ENCODE measurements around the gene SRPK1. TPM values are rescaled to one million over a fixed set of nuclear protein-coding genes. Genes with fewer than 3 reads are reported as not detected.

The SRPK1 gene
- total and polyA plus RNA-seq, 2 of the 13 experiments (the other 11 are each of a cell fraction or from before 2014, with no cell fraction given) = 56.4 to 142 TPM

DNA sequence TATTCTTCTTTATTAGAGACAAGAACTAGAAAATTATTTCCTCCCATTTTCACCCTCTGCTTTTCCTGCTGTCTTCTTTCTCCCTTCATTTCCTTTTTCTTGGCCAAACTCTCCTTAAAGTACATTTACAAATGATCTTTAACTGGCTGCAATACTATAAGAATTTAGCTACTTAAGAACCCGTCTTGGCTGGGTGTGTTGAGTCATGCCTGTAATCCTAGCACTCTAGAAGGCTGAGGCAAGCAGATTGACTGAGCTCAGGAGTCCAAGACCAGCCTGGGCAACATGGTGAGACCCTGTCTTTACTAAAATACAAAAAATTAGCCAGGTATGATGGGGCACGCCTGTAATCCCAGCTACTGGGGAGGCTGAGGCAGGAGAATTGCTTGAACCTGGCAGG is 39.3 kb upstream of the SRPK1 start (continued):
- TF ChIP-seq, protein P1, sequence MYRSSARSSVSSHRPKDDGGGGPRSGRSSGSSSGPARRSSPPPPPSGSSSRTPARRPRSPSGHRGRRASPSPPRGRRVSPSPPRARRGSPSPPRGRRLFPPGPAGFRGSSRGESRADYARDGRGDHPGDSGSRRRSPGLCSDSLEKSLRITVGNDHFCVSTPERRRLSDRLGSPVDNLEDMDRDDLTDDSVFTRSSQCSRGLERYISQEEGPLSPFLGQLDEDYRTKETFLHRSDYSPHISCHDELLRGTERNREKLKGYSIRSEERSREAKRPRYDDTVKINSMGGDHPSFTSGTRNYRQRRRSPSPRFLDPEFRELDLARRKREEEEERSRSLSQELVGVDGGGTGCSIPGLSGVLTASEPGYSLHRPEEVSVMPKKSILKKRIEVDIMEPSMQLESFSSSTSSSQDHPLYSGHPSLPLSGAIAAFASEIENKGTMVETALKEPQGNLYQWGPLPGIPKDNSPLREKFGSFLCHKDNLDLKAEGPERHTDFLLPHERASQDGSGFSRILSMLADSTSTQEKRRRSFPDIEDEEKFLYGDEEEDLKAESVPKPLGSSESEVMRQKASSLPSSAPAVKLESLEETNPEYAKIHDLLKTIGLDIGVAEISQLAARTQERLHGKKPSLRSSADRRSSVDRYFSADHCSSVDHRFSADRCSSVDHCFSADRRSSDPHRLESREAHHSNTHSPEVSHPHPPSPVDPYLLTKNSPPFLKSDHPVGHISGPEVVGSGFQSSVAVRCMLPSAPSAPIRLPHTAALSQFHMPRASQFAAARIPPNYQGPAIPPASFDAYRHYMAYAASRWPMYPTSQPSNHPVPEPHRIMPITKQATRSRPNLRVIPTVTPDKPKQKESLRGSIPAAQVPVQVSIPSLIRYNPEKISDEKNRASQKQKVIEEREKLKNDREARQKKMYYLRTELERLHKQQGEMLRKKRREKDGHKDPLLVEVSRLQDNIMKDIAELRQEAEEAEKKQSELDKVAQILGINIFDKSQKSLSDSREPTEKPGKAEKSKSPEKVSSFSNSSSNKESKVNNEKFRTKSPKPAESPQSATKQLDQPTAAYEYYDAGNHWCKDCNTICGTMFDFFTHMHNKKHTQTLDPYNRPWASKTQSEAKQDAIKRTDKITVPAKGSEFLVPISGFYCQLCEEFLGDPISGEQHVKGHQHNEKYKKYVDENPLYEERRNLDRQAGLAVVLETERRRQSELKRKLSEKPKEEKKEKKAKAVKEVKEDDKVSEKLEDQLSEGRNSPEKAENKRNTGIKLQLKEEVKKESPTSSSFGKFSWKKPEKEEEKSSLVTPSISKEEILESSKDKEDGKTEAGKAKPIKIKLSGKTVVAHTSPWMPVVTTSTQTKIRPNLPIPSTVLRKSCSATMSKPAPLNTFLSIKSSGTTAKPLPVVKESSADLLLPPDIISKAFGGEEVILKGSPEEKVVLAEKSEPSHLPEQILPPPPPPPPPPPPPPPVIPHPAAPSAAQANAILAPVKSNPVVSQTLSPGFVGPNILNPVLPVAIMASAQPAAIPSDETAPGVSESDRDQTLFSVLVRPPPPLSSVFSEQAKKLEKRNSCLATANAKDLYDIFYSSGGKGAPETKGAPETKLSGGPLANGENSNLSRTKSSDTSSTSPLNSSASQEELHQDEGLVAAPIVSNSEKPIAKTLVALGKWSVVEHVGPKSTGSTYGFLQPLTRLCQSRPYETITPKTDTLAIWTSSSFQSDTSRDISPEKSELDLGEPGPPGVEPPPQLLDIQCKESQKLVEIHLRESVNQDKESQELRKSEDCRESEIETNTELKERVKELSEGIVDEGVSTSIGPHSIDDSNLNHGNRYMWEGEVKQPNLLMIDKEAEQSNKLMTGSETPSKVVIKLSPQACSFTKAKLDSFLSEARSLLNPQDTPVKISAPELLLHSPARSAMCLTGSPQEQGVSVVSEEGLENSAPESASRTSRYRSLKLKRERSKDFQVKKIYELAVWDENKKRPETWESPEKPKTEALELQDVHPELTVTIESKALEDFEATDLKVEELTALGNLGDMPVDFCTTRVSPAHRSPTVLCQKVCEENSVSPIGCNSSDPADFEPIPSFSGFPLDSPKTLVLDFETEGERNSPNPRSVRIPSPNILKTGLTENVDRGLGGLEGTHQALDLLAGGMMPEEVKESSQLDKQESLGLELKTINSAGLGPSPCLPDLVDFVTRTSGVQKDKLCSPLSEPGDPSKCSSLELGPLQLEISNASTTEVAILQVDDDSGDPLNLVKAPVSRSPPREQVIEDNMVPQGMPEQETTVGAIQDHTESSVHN (CRISPR knock-in tag; IDR thresholded peaks at IDR 0.05) = no peak
- TF ChIP-seq ATAD3A (CRISPR knock-in tag; IDR thresholded peaks at IDR 0.05) (no peak), UBTF (CRISPR knock-in tag; IDR thresholded peaks at IDR 0.05) (no peak)

Data from HepG2 (cell line).